GM19099 (cell line): ENCODE measurements around the gene SIAH1.

Source experiments
- POLR2A ChIP-seq: IDR thresholded peaks from 3 replicates; pipeline ENCODE4 v1.6.1; 2011; ENCODE audit warnings: low read depth; ENCODE audit not compliant: insufficient read length; ENCODE audit errors: extremely low read depth

Gene SIAH1

GRCh38 chr16:48323783-48324775 is 61.1 kb downstream of the SIAH1 start:
- no peak for TF ChIP-seq POLR2A

- TF ChIP-seq POLR2A = no peak
These were observed 63.7 kb downstream of the SIAH1 start for GRCh38 chr16:48321317-48322036.

GRCh38 chr16:48318630-48319029 is 66.6 kb downstream of the SIAH1 start:
- no peak for TF ChIP-seq POLR2A

GRCh38 chr16:48317614-48318315 is 67.4 kb downstream of the SIAH1 start:
- TF ChIP-seq POLR2A = no peak

- TF ChIP-seq POLR2A = no peak
These were observed 68.2 kb downstream of the SIAH1 start for GRCh38 chr16:48317026-48317425.

- TF ChIP-seq POLR2A = no peak
These were observed 74.1 kb downstream of the SIAH1 start for GRCh38 chr16:48310908-48311641.
